Middle frontal gyrus (tissue), 1 donor: ENCODE data around the gene CREB5.
A peak's percentile ranks its signal among the peaks of the same experiment; 100 is the strongest.

ENCODE experiments used
- DNase-seq: peaks from one replicate; pipeline ENCODE4 v3.0.0-alpha.2; 2015; ENCODE audit warnings: low spot score; ENCODE audit errors: extremely low spot score

Gene CREB5

DNA sequence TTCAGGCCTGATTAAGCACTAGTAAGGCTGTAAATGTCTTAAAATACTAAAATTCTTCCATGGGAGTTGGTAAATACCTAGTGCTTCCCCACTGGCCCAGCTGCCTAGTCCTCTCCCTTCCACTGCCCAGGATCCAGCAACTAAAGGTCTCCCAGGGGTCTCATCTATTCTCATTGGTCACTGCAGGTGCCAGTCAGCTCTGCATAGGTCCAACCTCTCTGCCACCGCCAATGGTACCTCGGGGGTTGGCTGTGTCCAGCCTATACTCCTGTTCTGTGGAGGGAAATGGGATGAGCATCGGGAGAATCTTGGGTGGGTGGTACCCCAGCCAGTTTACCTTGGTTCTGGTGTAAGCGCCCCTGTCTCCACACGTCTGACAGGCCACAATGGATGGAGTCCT is 6.1 kb upstream of the CREB5 start:
- DNase-seq, result no peak

GRCh38 chr7:28407651-28408050 is 4.7 kb upstream of the CREB5 start:
- DNase-seq, result no peak

- DNase-seq, result no peak
Observed at GRCh38 chr7:28408105-28408959, 4.0 kb upstream of the CREB5 start.

- DNase-seq, result peak; percentile 88
Observed at GRCh38 chr7:28408960-28409715, 3.2 kb upstream of the CREB5 start.

GRCh38 chr7:28409716-28410627 is 2.3 kb upstream of the CREB5 start:
- no peak for DNase-seq

DNA sequence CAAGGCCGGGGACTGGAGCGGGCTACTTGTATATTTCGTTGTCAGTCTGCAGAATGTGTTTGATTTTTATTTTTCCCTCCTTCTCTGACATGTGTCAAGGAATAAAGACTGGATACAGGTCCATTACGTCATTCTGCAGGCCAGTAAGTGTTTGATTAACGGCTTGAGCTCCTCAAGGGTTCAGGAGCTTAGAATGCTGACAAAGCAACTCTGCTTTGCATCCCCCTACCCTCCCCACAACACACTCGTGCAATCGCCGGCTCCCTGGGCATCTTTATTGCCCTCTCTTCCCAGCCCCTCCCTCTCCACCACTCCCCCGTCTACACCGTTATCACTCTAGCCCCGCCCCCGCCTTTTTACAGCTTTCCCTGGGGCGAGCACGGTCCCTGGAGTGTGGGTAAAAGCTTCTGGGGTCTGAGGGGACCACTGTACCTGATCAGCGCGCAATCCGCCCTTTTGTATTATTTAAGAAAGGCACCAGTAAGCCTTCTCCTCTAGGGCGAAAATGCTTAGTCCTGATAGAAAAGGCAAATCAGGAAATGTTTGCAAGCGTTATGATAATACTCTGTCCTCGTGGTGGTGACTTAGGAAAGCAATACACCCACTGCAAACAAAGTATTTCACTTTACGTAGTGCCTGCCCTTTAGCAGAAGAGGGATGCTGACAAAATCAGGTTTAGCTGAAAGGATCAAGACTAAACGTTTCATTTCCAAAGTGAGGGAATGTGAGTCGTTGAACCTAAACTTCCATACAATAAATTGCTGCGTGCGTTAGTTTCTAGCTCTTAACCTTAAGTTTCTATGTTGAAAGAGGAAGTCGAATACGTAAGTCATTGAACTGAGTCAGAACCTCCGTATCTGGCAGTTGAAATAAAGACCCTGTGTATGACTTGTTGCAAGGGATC is 1.4 kb upstream of the CREB5 start:
- DNase-seq, result no peak

DNA sequence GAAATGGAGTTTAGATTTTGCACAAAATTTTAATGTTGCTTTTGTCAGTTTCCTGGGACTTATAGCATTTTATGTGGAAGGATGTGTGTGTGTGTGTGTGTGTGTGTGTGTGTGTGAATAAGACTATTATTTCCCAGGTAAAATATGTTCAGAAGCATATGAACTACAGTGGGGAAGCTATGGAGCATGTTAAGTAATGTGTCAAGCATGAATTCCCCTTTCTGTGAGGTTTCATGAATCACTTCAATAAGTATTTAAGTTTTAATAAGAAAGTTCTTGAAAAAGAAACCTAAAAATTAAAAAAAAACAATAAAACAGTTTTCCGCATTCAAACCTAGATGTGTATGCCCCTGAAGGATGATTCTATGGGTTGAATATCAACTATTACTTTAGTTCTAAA is 693 bp downstream of the CREB5 start:
- DNase-seq, result no peak

DNA sequence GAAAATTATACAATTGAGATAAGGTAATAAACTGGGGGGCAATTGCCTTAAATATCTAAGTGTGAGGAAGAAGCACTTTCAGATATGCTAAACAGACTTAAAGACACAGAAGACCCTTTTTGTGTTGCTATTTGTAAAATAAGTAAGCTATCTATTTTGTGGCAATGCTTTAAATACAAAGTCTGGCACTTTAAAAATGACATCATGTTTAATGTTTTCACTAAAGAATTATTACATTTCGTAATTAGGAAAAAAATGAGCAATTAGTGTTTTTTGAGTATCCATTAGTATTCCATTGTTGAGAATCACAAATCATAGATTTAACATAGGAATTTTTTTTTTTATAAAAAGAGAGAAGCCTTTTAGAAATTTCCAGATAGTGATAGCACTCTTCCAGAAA is 2.1 kb downstream of the CREB5 start:
- no peak for DNase-seq

GRCh38 chr7:28417321-28417940 is 5.1 kb downstream of the CREB5 start:
- no peak for DNase-seq

- no peak for DNase-seq
Observed at GRCh38 chr7:28418311-28418710, 6.0 kb downstream of the CREB5 start.

DNA sequence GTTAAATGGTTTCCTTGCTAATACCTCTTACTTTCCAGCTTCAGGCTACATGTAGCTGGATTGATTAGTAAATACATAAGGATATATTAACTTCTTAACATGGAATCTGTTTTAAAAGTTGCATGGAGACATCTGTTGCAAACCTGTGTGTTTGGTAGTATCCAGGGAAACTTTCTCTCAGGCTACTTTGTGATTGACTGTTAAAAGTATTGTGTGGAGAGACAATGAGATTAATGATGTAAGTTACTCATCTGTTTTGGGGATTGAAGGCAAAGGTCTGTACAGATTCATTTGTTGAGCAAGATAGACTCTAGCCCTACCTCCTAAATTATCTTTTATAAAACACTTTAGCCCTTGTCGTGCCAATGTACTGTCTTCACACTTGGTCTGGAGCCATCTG is 6.6 kb downstream of the CREB5 start:
- DNase-seq, result no peak

- no peak for DNase-seq
Observed at GRCh38 chr7:28419716-28420115, 7.4 kb downstream of the CREB5 start.

- DNase-seq, result no peak
Observed at GRCh38 chr7:28423112-28423511, 10.8 kb downstream of the CREB5 start.

GRCh38 chr7:28423918-28424514 is 11.7 kb downstream of the CREB5 start:
- DNase-seq, result no peak

DNA sequence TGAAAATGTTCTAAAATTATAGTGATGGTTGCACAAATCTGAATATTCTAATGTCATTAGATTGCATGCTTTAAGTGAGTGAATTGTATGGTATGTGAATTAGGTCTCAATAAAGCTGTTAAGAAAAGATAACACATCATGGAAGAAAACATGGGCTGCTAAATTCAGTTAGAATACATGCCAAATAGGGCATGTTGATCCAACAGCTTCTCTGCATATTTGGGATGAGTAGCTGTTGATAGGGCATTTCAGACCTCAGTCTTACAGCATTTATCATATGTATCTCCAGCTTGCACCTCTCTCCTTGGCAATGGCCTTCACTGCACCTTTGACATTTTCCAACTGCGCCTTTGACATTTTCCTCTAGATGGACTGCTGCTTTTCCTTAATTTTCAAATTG is 13.2 kb downstream of the CREB5 start:
- DNase-seq, result no peak

GRCh38 chr7:28427236-28427635 is 14.9 kb downstream of the CREB5 start:
- DNase-seq, result no peak

- DNase-seq, result no peak
Observed at GRCh38 chr7:28430616-28431015, 18.3 kb downstream of the CREB5 start.

DNA sequence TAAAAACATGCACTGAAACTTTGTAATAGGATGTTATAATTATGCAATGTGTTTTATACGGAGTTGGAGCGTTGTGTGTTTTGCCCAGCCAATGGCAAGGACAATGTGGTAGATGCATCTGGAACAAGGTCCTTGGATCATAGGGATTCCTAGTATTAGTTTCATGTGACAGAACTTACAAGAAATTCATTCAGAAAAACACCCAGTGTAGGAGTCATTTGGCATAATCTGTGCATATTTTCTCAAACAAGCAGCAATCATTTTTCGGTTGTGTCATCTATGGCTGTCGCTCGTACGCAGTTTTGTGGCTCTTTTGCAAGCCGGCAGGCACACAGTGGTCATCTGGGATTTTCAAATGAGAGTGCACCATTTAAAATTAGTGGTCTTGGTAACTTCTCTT is 19.8 kb downstream of the CREB5 start:
- DNase-seq, result no peak

DNA sequence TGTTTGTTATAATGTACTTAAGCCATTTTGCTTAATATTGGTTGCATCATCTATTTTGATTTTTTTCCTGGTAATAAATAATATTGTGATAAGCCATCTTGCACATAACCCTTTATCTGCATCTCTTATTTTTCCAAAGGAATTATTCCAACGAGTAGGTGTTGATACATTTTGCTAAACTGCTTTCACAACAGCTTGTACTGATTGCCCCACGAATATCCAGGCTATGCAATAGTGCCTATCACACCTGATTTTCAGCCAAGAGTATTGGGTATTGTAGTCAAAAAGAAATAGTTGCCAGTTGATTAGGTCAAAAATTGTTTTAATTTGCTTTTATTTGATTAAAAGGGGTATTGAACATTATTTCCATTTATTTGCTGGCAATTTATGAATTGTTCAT is 20.7 kb downstream of the CREB5 start:
- no peak for DNase-seq

- no peak for DNase-seq
Observed at GRCh38 chr7:28433699-28434219, 21.4 kb downstream of the CREB5 start.
